Epithelial cell of proximal tubule (primary cell): Measurements from ENCODE around the gene C3orf52. TPM values are rescaled to one million over a fixed set of nuclear protein-coding genes. Genes with fewer than 3 reads are reported as not detected.

Experiments
- DNase-seq: peaks from one replicate; pipeline ENCODE4 v3.0.0-alpha.2; 2011; ENCODE audit warnings: low read depth
- H3K4me3 ChIP-seq: 2 replicates; pipeline ENCODE4 v1.5.1; 2011; ENCODE audit warnings: low read depth, mild to moderate bottlenecking, low read length
- CTCF ChIP-seq: conservative IDR thresholded peaks from 2 replicates; pipeline ENCODE4 v1.5.1; 2012; ENCODE audit warnings: low read depth, mild to moderate bottlenecking, low read length
- total RNA-seq: library from RNA; depleted of rRNA; stranded (reverse); fragments of >200 nt; gene quantifications from 2 replicates; pipeline ENCODE4 v1.2.3, GENCODE V29; 2015

The C3orf52 gene
- total RNA-seq, 1 donor from 2014 or later, result 55.1 TPM

- no peak for TF ChIP-seq CTCF
- DNase-seq, result no peak
- H3K4me3 ChIP-seq, result no peak overlapping the region
Measured at GRCh38 chr3:112126511-112126911, 40.3 kb downstream of the C3orf52 start.

- DNase-seq, result no peak
- H3K4me3 ChIP-seq, result no peak overlapping the region
- TF ChIP-seq CTCF, result no peak
Measured at GRCh38 chr3:112127522-112128494, 41.6 kb downstream of the C3orf52 start.

- DNase-seq, result no peak
Measured at GRCh38 chr3:112128843-112129727, 42.9 kb downstream of the C3orf52 start.

GRCh38 chr3:112129925-112130637, 43.9 kb downstream of the C3orf52 start:
- no peak overlapping the region for H3K4me3 ChIP-seq
- no peak for TF ChIP-seq CTCF
- DNase-seq, result no peak

More at GRCh38 chr3:112128843-112129727, 42.9 kb downstream of the C3orf52 start:
- no peak overlapping the region for H3K4me3 ChIP-seq
- no peak for TF ChIP-seq CTCF

GRCh38 chr3:112130638-112130993, 44.4 kb downstream of the C3orf52 start:
- no peak overlapping the region for H3K4me3 ChIP-seq
- no peak for DNase-seq
- no peak for TF ChIP-seq CTCF

- no peak for DNase-seq
- H3K4me3 ChIP-seq, result no peak overlapping the region
- no peak for TF ChIP-seq CTCF
Measured at GRCh38 chr3:112131111-112131510, 44.9 kb downstream of the C3orf52 start.
